H1 (cell line): Measurements from ENCODE around the gene PIEZO1. TPM values are rescaled to one million over a fixed set of nuclear protein-coding genes. Genes with fewer than 3 reads are reported as not detected.

Experiments used
- EGR1 ChIP-seq: IDR thresholded peaks from 2 replicates; pipeline ENCODE4 v1.6.1; 2011; ENCODE audit warnings: low read depth, low read length, borderline replicate concordance
- JUN ChIP-seq: IDR thresholded peaks from 2 replicates; pipeline ENCODE4 v1.6.1; 2011; ENCODE audit warnings: low read depth, mild to moderate bottlenecking, improper control_type of control experiment, low read length
- JUND ChIP-seq: IDR thresholded peaks from 2 replicates; pipeline ENCODE4 v1.6.1; 2011; ENCODE audit warnings: mild to moderate bottlenecking, improper control_type of control experiment, low read length
- NRF1 ChIP-seq: IDR thresholded peaks from 2 replicates; pipeline ENCODE4 v1.6.1; 2011; ENCODE audit warnings: mild to moderate bottlenecking, low read depth, low read length, improper control_type of control experiment
- PHF8 ChIP-seq: fragments of 200-600 bp; sonication (generic); conservative IDR thresholded peaks from 2 replicates; pipeline ENCODE4 v1.7.1; 2012; ENCODE audit warnings: low read depth, mild to moderate bottlenecking, inconsistent platforms, low read length, moderate library complexity
- RBBP5 ChIP-seq: IDR thresholded peaks from 2 replicates; pipeline ENCODE4 v1.7.1; 2012; ENCODE audit warnings: low read depth, mild to moderate bottlenecking, inconsistent platforms, low read length, moderate library complexity, borderline replicate concordance
- SAP30 ChIP-seq: fragments of 300-600 bp; sonication (generic); IDR thresholded peaks from 2 replicates; pipeline ENCODE4 v1.7.1; 2012; ENCODE audit warnings: low read length, moderate library complexity, mild to moderate bottlenecking, inconsistent platforms; ENCODE audit not compliant: insufficient read depth, insufficient replicate concordance
- SUZ12 ChIP-seq: fragments of 200-600 bp; sonication (generic); IDR thresholded peaks from 2 replicates; pipeline ENCODE4 v1.6.1; 2012; ENCODE audit warnings: mild to moderate bottlenecking, inconsistent platforms, low read length, moderate library complexity, mixed read lengths
- TAF1 ChIP-seq: IDR thresholded peaks from 2 replicates; pipeline ENCODE4 v1.6.1; 2011; ENCODE audit warnings: mild to moderate bottlenecking, low read depth, low read length
- ZNF274 ChIP-seq: IDR thresholded peaks from 2 replicates; pipeline ENCODE4 v1.7.0; 2012; ENCODE audit warnings: low read length, borderline replicate concordance; ENCODE audit errors: extremely low read depth
- polyA plus RNA-seq, 7 experiments: library from polyadenylated mRNA; depleted of rRNA in 3 of 7; stranded (reverse) in 5 of 7; unstranded in 2 of 7; fragments of >200 nt in 5 of 7; fragments of 200-250 nt in 2 of 7; gene quantifications; 1 replicate in 5 of 7; 2 replicates in 1 of 7; 4 replicates in 1 of 7; pipeline versions ENCODE4 v1.2.1 to v1.2.3, GENCODE V29; 2011 to 2013; ENCODE audit warnings: missing spikeins in 2 of 7, mixed read lengths in 2 of 7
- total RNA-seq: library from RNA; stranded (reverse); fragmentation: NEBNext Ultra II Directional; extraction: Animal tissue kit (Norgen Biotek cat#: 25700); gene quantifications from 2 replicates; pipeline ENCODE4 v1.2.1, GENCODE V29; 2021

The PIEZO1 gene
- total and polyA plus RNA-seq, 2 of the 8 experiments (the other 6 are each of a cell fraction or from before 2014, with no cell fraction given), result 42.3 to 67.5 TPM

GRCh38 chr16:88817785-88818574 is 33.0 kb upstream of the PIEZO1 start (continued):
- TF ChIP-seq EGR1, result no peak
- no peak for TF ChIP-seq SUZ12
- TF ChIP-seq TAF1, result no peak
- TF ChIP-seq JUN, result no peak
- no peak for TF ChIP-seq JUND
- no peak for TF ChIP-seq RBBP5
- no peak for TF ChIP-seq SAP30
- TF ChIP-seq NRF1, result no peak
- TF ChIP-seq PHF8, result no peak
- no peak for TF ChIP-seq ZNF274
